AG09309 (cell line): ENCODE results near the gene CDH4.

Experiments
- DNase-seq: peaks from one replicate; pipeline ENCODE4 v3.0.0-alpha.2; 2010; ENCODE audit warnings: low read depth
- H3K4me3 ChIP-seq: 2 replicates; pipeline ENCODE4 v1.5.1; 2011; ENCODE audit warnings: mild to moderate bottlenecking, low read depth, low read length, moderate library complexity; ENCODE audit not compliant: control insufficient read depth
- TF ChIP-seq, protein P1 (sequence below): IDR thresholded peaks from 2 replicates; pipeline ENCODE4 v1.5.1; 2011; ENCODE audit warnings: mild to moderate bottlenecking, low read depth, low read length, inconsistent platforms; ENCODE audit not compliant: insufficient read depth, control insufficient read depth; ENCODE audit errors: missing control alignments

Gene CDH4

DNA sequence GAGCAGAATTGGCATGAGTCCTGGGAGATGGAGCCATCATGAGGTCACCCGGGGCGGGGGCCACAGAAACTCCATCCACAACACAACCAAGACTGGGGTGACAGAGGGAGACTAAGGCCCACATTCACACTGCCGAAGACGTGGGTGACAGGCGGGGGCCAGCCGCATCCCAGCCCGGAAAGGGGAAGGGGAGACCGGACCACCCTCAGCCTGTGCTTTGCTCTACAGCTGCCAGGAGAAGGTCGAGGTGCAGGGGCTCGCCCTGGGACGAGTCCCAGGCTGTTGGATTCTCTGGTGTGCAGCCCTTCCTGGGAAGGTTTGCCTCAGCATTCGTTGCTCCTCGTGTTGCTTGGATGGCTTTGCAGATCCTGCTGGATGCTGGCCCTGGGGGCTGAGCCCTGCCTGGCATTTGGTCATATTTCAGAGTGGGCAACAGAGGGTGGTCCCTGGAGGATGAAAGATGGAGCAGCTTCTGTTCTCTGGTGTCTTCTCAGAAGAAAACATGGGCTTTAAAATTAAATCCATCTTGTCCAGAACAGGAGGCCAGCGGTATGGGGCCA is 484.8 kb downstream of the CDH4 start:
- no peak overlapping the region for H3K4me3 ChIP-seq
- no peak for DNase-seq
- TF ChIP-seq, protein P1, sequence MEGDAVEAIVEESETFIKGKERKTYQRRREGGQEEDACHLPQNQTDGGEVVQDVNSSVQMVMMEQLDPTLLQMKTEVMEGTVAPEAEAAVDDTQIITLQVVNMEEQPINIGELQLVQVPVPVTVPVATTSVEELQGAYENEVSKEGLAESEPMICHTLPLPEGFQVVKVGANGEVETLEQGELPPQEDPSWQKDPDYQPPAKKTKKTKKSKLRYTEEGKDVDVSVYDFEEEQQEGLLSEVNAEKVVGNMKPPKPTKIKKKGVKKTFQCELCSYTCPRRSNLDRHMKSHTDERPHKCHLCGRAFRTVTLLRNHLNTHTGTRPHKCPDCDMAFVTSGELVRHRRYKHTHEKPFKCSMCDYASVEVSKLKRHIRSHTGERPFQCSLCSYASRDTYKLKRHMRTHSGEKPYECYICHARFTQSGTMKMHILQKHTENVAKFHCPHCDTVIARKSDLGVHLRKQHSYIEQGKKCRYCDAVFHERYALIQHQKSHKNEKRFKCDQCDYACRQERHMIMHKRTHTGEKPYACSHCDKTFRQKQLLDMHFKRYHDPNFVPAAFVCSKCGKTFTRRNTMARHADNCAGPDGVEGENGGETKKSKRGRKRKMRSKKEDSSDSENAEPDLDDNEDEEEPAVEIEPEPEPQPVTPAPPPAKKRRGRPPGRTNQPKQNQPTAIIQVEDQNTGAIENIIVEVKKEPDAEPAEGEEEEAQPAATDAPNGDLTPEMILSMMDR = no peak

DNA sequence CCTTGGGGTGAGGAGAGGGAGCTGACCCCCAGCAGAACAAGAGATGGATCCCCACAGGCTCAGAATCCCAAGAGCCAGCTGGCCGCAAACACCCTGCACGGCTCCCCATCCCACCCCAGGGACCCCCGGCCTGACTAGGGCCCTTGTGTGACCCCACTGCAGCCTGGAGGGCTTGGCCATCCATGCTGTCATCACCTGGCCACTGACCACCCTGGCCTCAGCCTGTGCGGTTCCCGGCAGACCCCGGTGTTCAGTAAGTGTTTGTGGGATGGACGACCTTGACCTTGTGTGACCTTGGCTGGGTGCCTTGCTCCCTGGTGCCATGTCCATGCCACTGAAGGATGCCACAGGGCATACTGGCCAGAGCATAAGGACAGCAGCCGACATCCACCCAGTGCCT is 485.3 kb downstream of the CDH4 start:
- H3K4me3 ChIP-seq = no peak overlapping the region
- DNase-seq = no peak
- TF ChIP-seq, protein P1 = no peak

DNA sequence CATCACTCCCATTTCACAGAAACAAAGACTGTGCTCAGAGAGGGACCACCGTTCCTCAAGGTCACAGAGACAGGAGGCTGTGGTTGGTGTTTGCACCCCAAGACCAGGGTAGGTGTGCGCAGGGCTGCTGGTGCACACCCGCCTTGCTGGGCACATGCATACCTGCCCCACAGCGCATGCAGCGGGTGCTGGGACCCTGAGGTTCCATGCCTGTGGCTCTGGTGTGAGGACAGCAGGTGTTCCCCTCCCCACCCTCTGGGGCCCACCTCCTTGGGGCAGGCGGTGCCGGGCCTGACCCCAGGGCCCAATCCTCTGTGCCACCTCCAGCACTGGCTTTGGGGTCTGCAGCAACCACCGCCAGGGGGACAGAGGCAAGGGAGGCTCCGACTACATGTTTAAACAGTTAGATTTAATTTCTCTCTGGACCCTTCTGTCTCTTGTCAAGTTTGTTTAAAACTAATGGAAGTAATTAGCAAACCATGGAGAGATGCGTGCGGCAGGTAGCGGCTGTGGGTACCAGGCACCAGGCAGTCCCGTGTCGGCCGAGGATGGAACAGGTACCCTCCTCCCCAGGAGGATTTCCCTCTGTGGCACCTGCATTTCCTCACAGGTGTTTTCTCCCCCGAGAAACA is 485.9 kb downstream of the CDH4 start:
- H3K4me3 ChIP-seq = no peak overlapping the region
- TF ChIP-seq, protein P1 = no peak
- no peak for DNase-seq

DNA sequence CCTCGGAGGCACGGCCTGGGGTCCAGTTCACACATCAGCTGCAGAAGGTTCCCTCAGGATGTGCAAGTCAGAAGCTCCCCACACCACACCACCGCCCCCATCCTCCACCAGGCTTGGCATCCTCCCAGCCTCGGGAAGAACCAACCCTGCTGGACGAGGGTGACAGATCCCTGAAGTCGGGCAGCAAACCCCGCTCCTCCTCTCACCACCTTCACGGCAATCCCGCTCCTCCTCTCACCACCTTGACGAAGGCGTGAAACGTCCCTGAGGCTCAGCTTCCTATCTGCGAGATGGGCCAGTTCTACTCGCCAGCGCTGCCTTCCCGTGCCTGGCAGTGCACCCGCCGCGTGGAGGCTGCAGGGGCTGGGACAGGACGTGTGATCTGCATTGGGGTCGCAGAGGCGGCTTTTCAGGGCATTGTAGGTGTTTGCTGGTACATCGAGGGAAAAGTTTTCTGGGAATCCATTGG is 486.6 kb downstream of the CDH4 start:
- H3K4me3 ChIP-seq = no peak overlapping the region
- TF ChIP-seq, protein P1 = no peak
- no peak for DNase-seq

DNA sequence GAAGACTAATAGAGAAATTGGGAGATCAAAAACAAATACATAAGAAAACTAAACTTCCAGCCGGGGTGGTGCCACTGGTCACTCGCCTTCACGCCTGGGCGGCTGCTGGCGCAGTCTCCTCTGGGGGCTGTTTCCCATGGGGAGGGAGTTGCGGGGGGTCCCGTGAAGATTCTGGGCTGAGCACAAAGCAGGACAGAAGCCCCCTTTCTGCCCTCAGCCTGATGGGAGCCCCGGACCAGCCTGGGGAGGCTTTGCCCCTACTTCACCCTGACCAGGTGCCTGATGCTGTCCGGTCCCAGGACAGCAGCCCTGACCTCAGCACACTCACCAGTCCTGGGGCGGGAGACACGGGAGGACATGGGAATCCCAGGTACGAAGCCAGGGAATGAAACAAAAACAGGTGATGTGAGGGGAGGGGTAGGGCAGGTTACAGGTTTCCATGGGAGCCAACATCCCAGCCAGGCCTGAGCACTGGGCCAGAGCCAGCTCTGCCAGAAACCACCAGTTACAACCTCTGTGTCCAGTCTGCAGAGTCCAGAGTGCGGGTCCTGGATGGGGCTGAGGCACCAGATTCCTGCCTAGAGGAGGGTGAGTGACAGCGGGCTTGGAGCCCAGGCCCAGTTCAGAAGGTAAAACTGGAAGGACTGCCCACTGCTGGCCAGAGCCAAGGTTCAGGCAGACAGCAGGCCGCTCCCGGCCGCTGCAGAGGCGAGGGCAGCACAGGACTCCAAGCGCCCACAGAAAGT is 487.2 kb downstream of the CDH4 start:
- no peak for DNase-seq
- no peak overlapping the region for H3K4me3 ChIP-seq
- TF ChIP-seq, protein P1 = no peak

DNA sequence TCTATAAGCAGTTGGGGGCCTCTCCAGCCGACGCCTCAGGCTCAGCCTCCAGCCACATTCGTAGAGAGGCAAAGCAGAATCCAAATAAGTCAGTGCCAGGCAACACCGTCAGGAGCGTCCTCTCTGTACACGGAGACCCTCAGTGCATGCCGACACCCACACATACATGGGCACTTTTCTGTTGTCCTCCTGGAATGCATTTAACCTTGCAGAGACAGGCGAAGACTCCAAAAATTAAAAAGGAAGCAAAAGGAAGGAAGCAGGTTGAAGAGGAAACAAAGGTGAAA is 487.7 kb downstream of the CDH4 start:
- H3K4me3 ChIP-seq = no peak overlapping the region
- no peak for DNase-seq
- TF ChIP-seq, protein P1 = no peak
